Gastroesophageal sphincter (tissue), 4 donors: Measurements from ENCODE around the gene OR51Q1. TPM values are rescaled to one million over a fixed set of nuclear protein-coding genes. Genes with fewer than 3 reads are reported as not detected.

ENCODE experiments used
- ATAC-seq: fragments of 150-250 bp; one replicate; pipeline ENCODE4 v1.9.1; 2016; ENCODE audit warnings: mild to moderate bottlenecking, moderate library complexity
- H3K27ac ChIP-seq, 4 donors: fragments of 200-600 bp; sonication (generic) in 3 of 4; 1 replicate in 3 of 4; 2 replicates in 1 of 4; pipeline ENCODE4 v1.5.1; 2016 to 2019
- H3K27me3 ChIP-seq: fragments of 200-600 bp; sonication (generic); one replicate; pipeline ENCODE4 v1.5.1; 2019
- H3K36me3 ChIP-seq, 2 donors: fragments of 200-600 bp; sonication (generic); one replicate each; pipeline ENCODE4 v1.5.1; 2019; ENCODE audit warnings: control low read depth in 1 of 2
- H3K4me1 ChIP-seq, 3 donors: fragments of 200-600 bp; sonication (generic); 1 replicate in 2 of 3; 2 replicates in 1 of 3; pipeline ENCODE4 v1.5.1; 2016 to 2019; ENCODE audit warnings: control low read depth in 2 of 3
- H3K4me3 ChIP-seq, 2 donors: fragments of 200-600 bp; sonication (generic); one replicate each; pipeline ENCODE4 v1.5.1; 2019; ENCODE audit warnings: mild to moderate bottlenecking in 1 of 2, moderate library complexity in 1 of 2
- H3K9me3 ChIP-seq, 3 donors: fragments of 200-600 bp; sonication (generic); one replicate each; pipeline ENCODE4 v1.5.1; 2017 to 2019; ENCODE audit warnings: control low read depth in 2 of 3
- CTCF ChIP-seq, 4 experiments: fragments of 200-600 bp in 2 of 4; fragments of 450-650 bp in 2 of 4; sonication (generic) in 1 of 4; IDR thresholded peaks; one replicate each; pipeline ENCODE4 v1.5.1; 2017 to 2019; ENCODE audit warnings: antibody characterized with exemption in 4 of 4, mild to moderate bottlenecking in 2 of 4, moderate library complexity in 2 of 4
- EP300 ChIP-seq: sonication (generic); formaldehyde crosslinking; IDR thresholded peaks from one replicate; pipeline ENCODE4 v1.6.1; 2017; ENCODE audit warnings: antibody characterized with exemption, mild to moderate bottlenecking
- POLR2A ChIP-seq, 2 donors: fragments of 450-650 bp; IDR thresholded peaks; one replicate each; pipeline ENCODE4 v1.6.1; 2017; ENCODE audit warnings: antibody characterized with exemption in 2 of 2, mild to moderate bottlenecking in 2 of 2, moderate library complexity in 1 of 2
- POLR2AphosphoS5 ChIP-seq: sonication (generic); formaldehyde crosslinking; IDR thresholded peaks from one replicate; pipeline ENCODE4 v1.6.1; 2017; ENCODE audit warnings: antibody characterized with exemption
- WGBS, 2 donors: methylation state at CpG; one replicate each; pipeline ENCODE4 v1.1.5; 2018; ENCODE audit warnings: low coverage in 1 of 2; 5-methylcytosine and 5-hydroxymethylcytosine counted together
- total RNA-seq, 4 donors: library from RNA; depleted of rRNA; stranded (reverse); fragments of >200 nt; gene quantifications; one replicate each; pipeline ENCODE4 v1.1.0, GENCODE V29; 2016

Gene OR51Q1
- total RNA-seq, 4 donors from 2014 or later, result not detected

- H3K36me3 ChIP-seq, result no peaks in the 10 kb centered on the region
- no peaks in the 10 kb centered on the region for H3K9me3 ChIP-seq
- H3K4me1 ChIP-seq, result no peaks in the 10 kb centered on the region
- no peak within 1 kb of the TSS for H3K27ac ChIP-seq
- TF ChIP-seq CTCF (IDR thresholded peaks at IDR 0.05) (no peak), POLR2AphosphoS5 (no peak)
- no peak within 1 kb of the TSS for H3K4me3 ChIP-seq
- WGBS, 2 donors, result 28 to 29% methylated on average over 2 of the region's 2 CpGs
- ATAC-seq, result no peak
- H3K27me3 ChIP-seq, result no peaks in the 10 kb centered on the region
These were observed 19.5 kb downstream of the OR51Q1 start, which contains the start of gene OR51I1 for GRCh38 chr11:5441414-5441813. Gene OR51I1 (minus strand): TSS chr11:5441514. CDS start chr11:5441514, 0 bp downstream.

- Histone ChIP-seq H3K27ac (no peak overlapping the region), H3K36me3 (no peaks in the 10 kb centered on the region), H3K27me3 (no peaks in the 10 kb centered on the region), H3K4me1 (no peaks in the 10 kb centered on the region), H3K4me3 (no peak overlapping the region), H3K9me3 (no peaks in the 10 kb centered on the region)
- no peak for TF ChIP-seq EP300
- TF ChIP-seq POLR2AphosphoS5, result no peak
- no peak for TF ChIP-seq POLR2A (IDR thresholded peaks at IDR 0.05)
- no peak for TF ChIP-seq CTCF (IDR thresholded peaks at IDR 0.05)
- WGBS, 2 donors, result 35 to 60% methylated on average over 2 of the region's 2 CpGs
- ATAC-seq, result no peak
These were observed 22.0 kb downstream of the OR51Q1 start for GRCh38 chr11:5443835-5444393.

GRCh38 chr11:5449023-5449422 is 27.1 kb downstream of the OR51Q1 start, which contains the start of gene OR51I2:
Gene OR51I2 (plus strand): TSS chr11:5449323. CDS start chr11:5453489, 4,166 bp downstream.
- Histone ChIP-seq H3K27ac (no peak within 1 kb of the TSS), H3K36me3 (no peaks in the 10 kb centered on the region), H3K27me3 (no peaks in the 10 kb centered on the region), H3K4me3 (no peak within 1 kb of the TSS), H3K9me3 (no peaks in the 10 kb centered on the region), H3K4me1 (no peaks in the 10 kb centered on the region)
- WGBS, 2 donors, result 96% methylated on average over 2 of the region's 2 CpGs; no CpG with 5 or more reads in 1 of the 2 donors
- no peak for ATAC-seq
- TF ChIP-seq POLR2AphosphoS5, result no peak
- no peak for TF ChIP-seq POLR2A (IDR thresholded peaks at IDR 0.05)
- no peak for TF ChIP-seq CTCF (IDR thresholded peaks at IDR 0.05)
- no peak for TF ChIP-seq EP300

DNA sequence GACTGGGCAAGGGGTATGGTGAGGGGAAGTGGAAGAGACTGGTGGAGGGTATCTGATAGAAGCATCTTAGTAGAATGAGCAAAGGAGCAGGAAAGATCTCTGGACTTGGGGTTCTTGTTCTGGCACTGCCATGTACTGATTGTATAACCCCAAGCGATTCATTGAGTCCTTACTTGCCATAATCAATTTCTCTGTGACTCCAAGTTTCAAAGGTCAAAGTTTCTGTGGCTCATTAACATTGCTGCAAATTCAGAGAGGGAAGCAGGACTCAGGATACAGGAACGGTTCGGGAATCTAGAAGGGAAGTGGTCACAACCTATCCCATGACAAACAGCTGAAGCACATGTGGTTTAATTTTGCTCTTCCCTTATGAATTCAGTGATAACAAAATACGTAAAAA is 27.5 kb downstream of the OR51Q1 start:
- 69 to 79% methylated on average over 4 of the region's 4 CpGs for WGBS, 2 donors

More for the DNA sequence above, 27.5 kb downstream of the OR51Q1 start:
- Histone ChIP-seq H3K36me3 (no peaks in the 10 kb centered on the region), H3K27me3 (no peaks in the 10 kb centered on the region), H3K9me3 (no peaks in the 10 kb centered on the region), H3K4me3 (no peak overlapping the region), H3K27ac (no peak overlapping the region), H3K4me1 (no peaks in the 10 kb centered on the region)
- TF ChIP-seq CTCF (IDR thresholded peaks at IDR 0.05) (no peak), EP300 (no peak), POLR2AphosphoS5 (no peak), POLR2A (IDR thresholded peaks at IDR 0.05) (no peak)
- no peak for ATAC-seq
